LNCAP (cell line): ENCODE measurements around the gene SIRT4.

Experiments
- TF ChIP-seq, protein P1 (sequence below): fragments of 450-650 bp; IDR thresholded peaks from 2 replicates; pipeline ENCODE4 v1.5.1; 2017; ENCODE audit warnings: mild to moderate bottlenecking

The SIRT4 gene

DNA sequence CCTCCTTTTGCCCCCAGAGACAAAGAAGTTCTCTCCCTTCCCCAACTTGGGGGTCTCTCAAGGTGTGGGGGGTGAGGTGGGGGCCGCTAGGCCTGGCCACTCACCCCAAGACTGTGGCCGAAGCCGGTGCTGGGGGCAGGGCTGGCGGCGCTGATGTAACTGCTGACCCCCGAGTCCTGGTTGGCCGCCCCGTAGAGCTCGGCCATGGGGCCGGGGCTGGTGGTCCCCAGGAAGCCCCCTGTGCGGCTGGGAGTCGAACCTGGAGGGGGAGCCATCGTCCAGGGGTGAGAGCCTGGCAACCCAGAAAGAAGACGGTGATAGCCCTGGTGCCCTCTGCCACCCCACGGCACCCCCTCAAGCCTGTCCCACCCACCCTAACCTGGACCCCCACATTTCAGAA lies 43.9 kb downstream of the SIRT4 start:
- TF ChIP-seq, protein P1, sequence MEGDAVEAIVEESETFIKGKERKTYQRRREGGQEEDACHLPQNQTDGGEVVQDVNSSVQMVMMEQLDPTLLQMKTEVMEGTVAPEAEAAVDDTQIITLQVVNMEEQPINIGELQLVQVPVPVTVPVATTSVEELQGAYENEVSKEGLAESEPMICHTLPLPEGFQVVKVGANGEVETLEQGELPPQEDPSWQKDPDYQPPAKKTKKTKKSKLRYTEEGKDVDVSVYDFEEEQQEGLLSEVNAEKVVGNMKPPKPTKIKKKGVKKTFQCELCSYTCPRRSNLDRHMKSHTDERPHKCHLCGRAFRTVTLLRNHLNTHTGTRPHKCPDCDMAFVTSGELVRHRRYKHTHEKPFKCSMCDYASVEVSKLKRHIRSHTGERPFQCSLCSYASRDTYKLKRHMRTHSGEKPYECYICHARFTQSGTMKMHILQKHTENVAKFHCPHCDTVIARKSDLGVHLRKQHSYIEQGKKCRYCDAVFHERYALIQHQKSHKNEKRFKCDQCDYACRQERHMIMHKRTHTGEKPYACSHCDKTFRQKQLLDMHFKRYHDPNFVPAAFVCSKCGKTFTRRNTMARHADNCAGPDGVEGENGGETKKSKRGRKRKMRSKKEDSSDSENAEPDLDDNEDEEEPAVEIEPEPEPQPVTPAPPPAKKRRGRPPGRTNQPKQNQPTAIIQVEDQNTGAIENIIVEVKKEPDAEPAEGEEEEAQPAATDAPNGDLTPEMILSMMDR, result no peak

DNA sequence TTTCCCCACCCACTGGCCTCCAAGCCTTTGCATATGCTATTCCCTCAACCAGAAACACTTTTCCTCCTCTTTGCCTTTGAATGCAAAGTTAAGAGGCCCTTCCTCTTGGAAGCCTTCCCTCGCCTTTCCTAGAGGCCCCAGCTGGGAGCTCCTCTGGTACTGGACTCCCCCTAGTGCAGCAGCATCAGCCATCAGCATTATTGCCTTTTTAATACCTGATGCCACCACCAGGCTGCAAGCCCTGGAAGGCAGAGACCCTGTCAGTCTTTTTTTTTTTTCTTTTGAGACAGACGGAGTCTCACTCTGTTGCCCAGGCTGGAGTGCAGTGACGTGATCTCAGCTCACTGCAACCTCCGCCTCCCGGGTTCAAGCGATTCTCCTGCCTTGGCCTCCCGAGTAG lies 44.6 kb downstream of the SIRT4 start:
- TF ChIP-seq, protein P1, result no peak

DNA sequence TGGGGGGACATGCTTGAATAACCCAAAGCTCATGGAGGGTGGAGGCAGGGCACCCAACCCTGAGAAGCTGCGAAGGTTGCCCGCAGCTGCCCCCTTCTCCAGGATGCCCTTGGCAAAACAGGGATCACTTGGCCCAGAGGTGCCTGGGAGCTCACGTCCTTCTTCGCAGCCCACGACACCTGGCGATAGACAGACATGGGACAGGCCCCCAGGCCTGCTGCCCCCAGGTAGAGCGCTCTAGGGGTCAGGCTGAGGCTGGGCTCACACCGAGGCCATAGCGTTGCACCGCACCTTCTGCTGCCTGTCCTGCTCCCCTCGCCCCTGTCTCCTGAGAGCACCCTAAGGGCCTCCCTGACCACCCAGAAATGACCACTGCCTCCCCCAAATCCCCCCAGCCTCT lies 45.6 kb downstream of the SIRT4 start:
- TF ChIP-seq, protein P1, result no peak

DNA sequence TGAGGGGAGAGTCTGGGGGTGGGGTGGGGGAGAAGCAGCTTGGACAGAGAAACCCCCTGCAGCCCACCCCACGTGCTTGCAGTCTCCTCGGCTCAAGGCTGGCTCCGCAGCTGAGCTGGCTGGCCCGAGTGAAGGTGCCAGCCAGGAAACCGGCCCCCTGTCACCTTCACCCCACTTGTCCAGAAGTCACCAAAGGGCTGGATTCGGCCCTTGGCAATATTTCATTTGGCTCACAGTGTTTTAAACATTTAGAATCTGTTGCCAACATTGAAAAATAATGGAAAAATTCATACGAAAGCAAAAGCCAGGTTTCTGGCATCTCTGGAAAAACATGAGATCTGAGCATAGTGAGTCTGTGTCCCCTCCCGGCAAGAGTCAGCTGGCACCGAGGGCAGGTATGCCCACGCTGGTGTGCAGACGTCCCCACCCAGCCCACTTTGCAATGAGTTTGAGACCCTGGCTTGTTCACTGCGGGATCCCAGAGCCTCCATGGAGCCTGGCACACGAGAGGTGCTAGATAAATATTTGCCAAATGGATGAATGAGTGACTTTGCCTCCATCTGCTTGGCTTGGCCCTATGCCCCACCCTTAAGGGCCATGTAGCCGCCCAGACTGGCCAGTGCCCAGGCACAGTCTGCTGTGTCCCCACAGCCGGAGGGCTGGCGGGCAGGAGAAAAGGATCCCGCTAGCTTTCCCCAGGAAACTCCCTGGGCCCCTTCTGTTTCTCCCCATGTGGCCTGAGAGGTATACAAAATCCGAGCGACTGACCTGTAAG lies 48.6 kb downstream of the SIRT4 start:
- TF ChIP-seq, protein P1, result no peak

GRCh38 chr12:120352117-120352516 lies 50.0 kb downstream of the SIRT4 start:
- TF ChIP-seq, protein P1, result no peak

DNA sequence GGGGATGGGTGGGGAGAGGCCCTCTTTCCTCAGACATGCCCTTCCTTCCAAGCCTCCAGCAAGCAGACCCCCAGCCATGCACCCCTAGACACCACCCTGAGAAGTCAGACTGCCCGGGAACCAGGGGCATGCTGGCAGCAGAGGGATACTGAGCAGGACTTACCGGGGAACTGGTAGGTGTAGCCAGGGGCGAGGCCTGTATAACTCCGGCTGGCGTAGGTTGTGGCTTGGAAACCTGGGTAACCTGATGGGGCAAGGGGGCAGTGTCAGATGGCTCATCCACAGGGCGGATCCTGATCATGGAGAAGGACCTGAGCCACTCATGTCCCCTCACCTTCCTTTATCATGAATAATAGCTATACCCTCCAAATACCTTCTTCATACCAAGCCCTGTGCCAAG lies 51.0 kb downstream of the SIRT4 start:
- TF ChIP-seq, protein P1, result no peak

- TF ChIP-seq, protein P1, result no peak
These were observed 51.6 kb downstream of the SIRT4 start for GRCh38 chr12:120353556-120354317.
